HEK293 (cell line): ENCODE measurements around the gene FBXO45.

Source experiments
- KLF1 ChIP-seq: fragments of 450-650 bp; formaldehyde crosslinking; IDR thresholded peaks from 2 replicates; pipeline ENCODE4 v1.5.1; 2016; ENCODE audit warnings: missing biosample characterization, missing genetic modification characterization
- KLF9 ChIP-seq: fragments of 450-650 bp; formaldehyde crosslinking; IDR thresholded peaks from 2 replicates; pipeline ENCODE4 v1.5.1; 2016; ENCODE audit warnings: missing biosample characterization, missing genetic modification characterization, low read depth
- ZBTB20 ChIP-seq: fragments of 450-650 bp; formaldehyde crosslinking; IDR thresholded peaks from 2 replicates; pipeline ENCODE4 v1.5.1; 2016; ENCODE audit warnings: missing biosample characterization, missing genetic modification characterization
- ZEB2 ChIP-seq: fragments of 450-650 bp; formaldehyde crosslinking; IDR thresholded peaks from 2 replicates; pipeline ENCODE4 v1.5.1; 2016; ENCODE audit warnings: missing biosample characterization, missing genetic modification characterization
- ZFP69B ChIP-seq: fragments of 450-650 bp; formaldehyde crosslinking; IDR thresholded peaks from 2 replicates; pipeline ENCODE4 v1.5.1; 2016; ENCODE audit warnings: missing biosample characterization, missing genetic modification characterization
- ZNF239 ChIP-seq: fragments of 450-650 bp; formaldehyde crosslinking; IDR thresholded peaks from 2 replicates; pipeline ENCODE4 v1.5.1; 2016; ENCODE audit warnings: missing biosample characterization, missing genetic modification characterization
- ZNF24 ChIP-seq: fragments of 450-650 bp; formaldehyde crosslinking; IDR thresholded peaks from 2 replicates; pipeline ENCODE4 v1.5.1; 2016; ENCODE audit warnings: missing biosample characterization, missing genetic modification characterization
- ZNF266 ChIP-seq: fragments of 450-650 bp; formaldehyde crosslinking; IDR thresholded peaks from 2 replicates; pipeline ENCODE4 v1.5.1; 2016; ENCODE audit warnings: missing biosample characterization, missing genetic modification characterization, low read depth
- ZNF423 ChIP-seq: fragments of 450-650 bp; formaldehyde crosslinking; IDR thresholded peaks from 2 replicates; pipeline ENCODE4 v1.5.1; 2016; ENCODE audit warnings: missing biosample characterization, missing genetic modification characterization
- ZNF514 ChIP-seq: fragments of 450-650 bp; formaldehyde crosslinking; IDR thresholded peaks from 2 replicates; pipeline ENCODE4 v1.5.1; 2016; ENCODE audit warnings: missing biosample characterization, missing genetic modification characterization
- ZNF548 ChIP-seq: fragments of 450-650 bp; formaldehyde crosslinking; IDR thresholded peaks from 2 replicates; pipeline ENCODE4 v1.5.1; 2016; ENCODE audit warnings: missing biosample characterization, missing genetic modification characterization
- ZNF555 ChIP-seq: fragments of 450-650 bp; formaldehyde crosslinking; conservative IDR thresholded peaks from 2 replicates; pipeline ENCODE4 v1.5.1; 2017; ENCODE audit warnings: missing biosample characterization, mild to moderate bottlenecking, missing genetic modification characterization, inconsistent platforms
- ZNF561 ChIP-seq: fragments of 450-650 bp; IDR thresholded peaks from 2 replicates; pipeline ENCODE4 v1.5.1; 2018; ENCODE audit warnings: missing biosample characterization, missing genetic modification characterization, borderline replicate concordance
- ZNF747 ChIP-seq: fragments of 450-650 bp; formaldehyde crosslinking; IDR thresholded peaks from 2 replicates; pipeline ENCODE4 v1.5.1; 2016; ENCODE audit warnings: missing biosample characterization, missing genetic modification characterization
- ZNF768 ChIP-seq: fragments of 450-650 bp; formaldehyde crosslinking; IDR thresholded peaks from 2 replicates; pipeline ENCODE4 v1.5.1; 2018; ENCODE audit warnings: missing biosample characterization, mild to moderate bottlenecking, missing genetic modification characterization
- ZNF785 ChIP-seq: fragments of 450-650 bp; formaldehyde crosslinking; IDR thresholded peaks from 2 replicates; pipeline ENCODE4 v1.5.1; 2016; ENCODE audit warnings: missing biosample characterization, missing genetic modification characterization
- ZNF837 ChIP-seq: fragments of 450-650 bp; formaldehyde crosslinking; IDR thresholded peaks from 2 replicates; pipeline ENCODE4 v1.5.1; 2016; ENCODE audit warnings: missing biosample characterization, missing genetic modification characterization
- ZSCAN30 ChIP-seq: fragments of 450-650 bp; IDR thresholded peaks from 2 replicates; pipeline ENCODE4 v1.5.1; 2018; ENCODE audit warnings: missing biosample characterization, mild to moderate bottlenecking, missing genetic modification characterization, moderate library complexity
- TF ChIP-seq, protein P1 (sequence below): fragments of 450-650 bp; IDR thresholded peaks from 2 replicates; pipeline ENCODE4 v1.5.1; 2018; ENCODE audit warnings: missing biosample characterization, mild to moderate bottlenecking, missing genetic modification characterization
- TF ChIP-seq, protein P2 (sequence below): fragments of 450-650 bp; formaldehyde crosslinking; IDR thresholded peaks from 2 replicates; pipeline ENCODE4 v1.5.1; 2016; ENCODE audit warnings: missing biosample characterization, missing genetic modification characterization
- TF ChIP-seq, protein P3 (sequence below): fragments of 450-650 bp; formaldehyde crosslinking; IDR thresholded peaks from 2 replicates; pipeline ENCODE4 v1.5.1; 2016; ENCODE audit warnings: missing biosample characterization, missing genetic modification characterization, borderline replicate concordance
- TF ChIP-seq, protein P4 (sequence below): fragments of 450-650 bp; formaldehyde crosslinking; IDR thresholded peaks from 2 replicates; pipeline ENCODE4 v1.5.1; 2016; ENCODE audit warnings: missing biosample characterization, missing genetic modification characterization, borderline replicate concordance
- TF ChIP-seq, protein P5 (sequence below): fragments of 450-650 bp; formaldehyde crosslinking; IDR thresholded peaks from 2 replicates; pipeline ENCODE4 v1.5.1; 2017; ENCODE audit warnings: missing biosample characterization, mild to moderate bottlenecking, missing genetic modification characterization, moderate library complexity
- TF ChIP-seq, protein P6 (sequence below): fragments of 450-650 bp; formaldehyde crosslinking; IDR thresholded peaks from 2 replicates; pipeline ENCODE4 v1.5.1; 2017; ENCODE audit warnings: missing biosample characterization, missing genetic modification characterization

Gene FBXO45

DNA sequence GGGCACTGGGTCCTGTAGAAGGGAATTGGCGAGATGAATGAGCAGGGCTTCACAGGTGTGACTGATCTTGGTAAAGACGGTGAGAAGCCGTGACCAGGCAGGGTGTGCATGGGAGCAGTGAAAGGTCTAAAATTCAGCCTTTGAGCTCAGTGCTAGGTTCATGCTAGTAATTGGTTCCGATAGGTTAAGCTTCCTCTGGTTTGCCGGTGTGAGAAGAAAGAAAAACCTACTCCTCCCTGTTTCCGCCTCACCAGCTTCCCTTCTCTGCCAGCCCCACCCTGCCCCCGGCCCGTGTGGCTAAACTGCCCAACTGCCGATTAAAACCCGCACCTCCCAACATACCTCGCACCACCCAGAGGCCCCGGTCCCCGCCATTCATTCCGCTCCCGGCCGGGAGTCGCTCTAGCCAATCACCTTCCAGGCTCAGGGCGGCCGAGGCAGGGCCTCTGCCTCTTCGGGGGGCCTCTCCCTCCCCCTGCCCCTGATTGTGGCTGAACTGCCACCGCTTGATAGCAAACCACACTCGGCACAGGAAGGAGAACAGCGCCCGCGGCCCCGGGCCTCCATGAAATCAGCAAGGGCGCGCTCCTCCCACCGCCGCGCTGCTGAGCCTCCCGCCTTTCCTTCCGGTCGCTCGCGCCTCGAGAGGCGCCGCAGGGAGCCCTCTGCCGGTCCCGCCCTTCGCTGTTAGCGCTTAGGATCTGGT is 63.7 kb downstream of the FBXO45 start (continued):
- peak; percentile 66; the same call in 1 of the 2 replicates for TF ChIP-seq ZNF423 (tag by site-specific recombination)
- TF ChIP-seq, protein P1, sequence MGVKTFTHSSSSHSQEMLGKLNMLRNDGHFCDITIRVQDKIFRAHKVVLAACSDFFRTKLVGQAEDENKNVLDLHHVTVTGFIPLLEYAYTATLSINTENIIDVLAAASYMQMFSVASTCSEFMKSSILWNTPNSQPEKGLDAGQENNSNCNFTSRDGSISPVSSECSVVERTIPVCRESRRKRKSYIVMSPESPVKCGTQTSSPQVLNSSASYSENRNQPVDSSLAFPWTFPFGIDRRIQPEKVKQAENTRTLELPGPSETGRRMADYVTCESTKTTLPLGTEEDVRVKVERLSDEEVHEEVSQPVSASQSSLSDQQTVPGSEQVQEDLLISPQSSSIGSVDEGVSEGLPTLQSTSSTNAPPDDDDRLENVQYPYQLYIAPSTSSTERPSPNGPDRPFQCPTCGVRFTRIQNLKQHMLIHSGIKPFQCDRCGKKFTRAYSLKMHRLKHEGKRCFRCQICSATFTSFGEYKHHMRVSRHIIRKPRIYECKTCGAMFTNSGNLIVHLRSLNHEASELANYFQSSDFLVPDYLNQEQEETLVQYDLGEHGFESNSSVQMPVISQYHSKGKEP (tag by site-specific recombination), result no peak
- TF ChIP-seq, protein P2, sequence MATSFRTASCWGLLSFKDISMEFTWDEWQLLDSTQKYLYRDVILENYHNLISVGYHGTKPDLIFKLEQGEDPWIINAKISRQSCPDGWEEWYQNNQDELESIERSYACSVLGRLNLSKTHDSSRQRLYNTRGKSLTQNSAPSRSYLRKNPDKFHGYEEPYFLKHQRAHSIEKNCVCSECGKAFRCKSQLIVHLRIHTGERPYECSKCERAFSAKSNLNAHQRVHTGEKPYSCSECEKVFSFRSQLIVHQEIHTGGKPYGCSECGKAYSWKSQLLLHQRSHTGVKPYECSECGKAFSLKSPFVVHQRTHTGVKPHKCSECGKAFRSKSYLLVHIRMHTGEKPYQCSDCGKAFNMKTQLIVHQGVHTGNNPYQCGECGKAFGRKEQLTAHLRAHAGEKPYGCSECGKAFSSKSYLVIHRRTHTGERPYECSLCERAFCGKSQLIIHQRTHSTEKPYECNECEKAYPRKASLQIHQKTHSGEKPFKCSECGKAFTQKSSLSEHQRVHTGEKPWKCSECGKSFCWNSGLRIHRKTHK (tag by site-specific recombination), result no peak
- no peak for TF ChIP-seq ZNF239
- peak; percentile 94 for TF ChIP-seq ZBTB20 (tag by site-specific recombination)
- TF ChIP-seq ZNF837 (tag by site-specific recombination), result no peak
- TF ChIP-seq ZNF514, result no peak
- TF ChIP-seq KLF1 (tag by site-specific recombination), result peak; percentile 80
- TF ChIP-seq, protein P3, sequence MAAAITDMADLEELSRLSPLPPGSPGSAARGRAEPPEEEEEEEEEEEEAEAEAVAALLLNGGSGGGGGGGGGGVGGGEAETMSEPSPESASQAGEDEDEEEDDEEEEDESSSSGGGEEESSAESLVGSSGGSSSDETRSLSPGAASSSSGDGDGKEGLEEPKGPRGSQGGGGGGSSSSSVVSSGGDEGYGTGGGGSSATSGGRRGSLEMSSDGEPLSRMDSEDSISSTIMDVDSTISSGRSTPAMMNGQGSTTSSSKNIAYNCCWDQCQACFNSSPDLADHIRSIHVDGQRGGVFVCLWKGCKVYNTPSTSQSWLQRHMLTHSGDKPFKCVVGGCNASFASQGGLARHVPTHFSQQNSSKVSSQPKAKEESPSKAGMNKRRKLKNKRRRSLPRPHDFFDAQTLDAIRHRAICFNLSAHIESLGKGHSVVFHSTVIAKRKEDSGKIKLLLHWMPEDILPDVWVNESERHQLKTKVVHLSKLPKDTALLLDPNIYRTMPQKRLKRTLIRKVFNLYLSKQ (tag by site-specific recombination), result no peak
- TF ChIP-seq, protein P4, sequence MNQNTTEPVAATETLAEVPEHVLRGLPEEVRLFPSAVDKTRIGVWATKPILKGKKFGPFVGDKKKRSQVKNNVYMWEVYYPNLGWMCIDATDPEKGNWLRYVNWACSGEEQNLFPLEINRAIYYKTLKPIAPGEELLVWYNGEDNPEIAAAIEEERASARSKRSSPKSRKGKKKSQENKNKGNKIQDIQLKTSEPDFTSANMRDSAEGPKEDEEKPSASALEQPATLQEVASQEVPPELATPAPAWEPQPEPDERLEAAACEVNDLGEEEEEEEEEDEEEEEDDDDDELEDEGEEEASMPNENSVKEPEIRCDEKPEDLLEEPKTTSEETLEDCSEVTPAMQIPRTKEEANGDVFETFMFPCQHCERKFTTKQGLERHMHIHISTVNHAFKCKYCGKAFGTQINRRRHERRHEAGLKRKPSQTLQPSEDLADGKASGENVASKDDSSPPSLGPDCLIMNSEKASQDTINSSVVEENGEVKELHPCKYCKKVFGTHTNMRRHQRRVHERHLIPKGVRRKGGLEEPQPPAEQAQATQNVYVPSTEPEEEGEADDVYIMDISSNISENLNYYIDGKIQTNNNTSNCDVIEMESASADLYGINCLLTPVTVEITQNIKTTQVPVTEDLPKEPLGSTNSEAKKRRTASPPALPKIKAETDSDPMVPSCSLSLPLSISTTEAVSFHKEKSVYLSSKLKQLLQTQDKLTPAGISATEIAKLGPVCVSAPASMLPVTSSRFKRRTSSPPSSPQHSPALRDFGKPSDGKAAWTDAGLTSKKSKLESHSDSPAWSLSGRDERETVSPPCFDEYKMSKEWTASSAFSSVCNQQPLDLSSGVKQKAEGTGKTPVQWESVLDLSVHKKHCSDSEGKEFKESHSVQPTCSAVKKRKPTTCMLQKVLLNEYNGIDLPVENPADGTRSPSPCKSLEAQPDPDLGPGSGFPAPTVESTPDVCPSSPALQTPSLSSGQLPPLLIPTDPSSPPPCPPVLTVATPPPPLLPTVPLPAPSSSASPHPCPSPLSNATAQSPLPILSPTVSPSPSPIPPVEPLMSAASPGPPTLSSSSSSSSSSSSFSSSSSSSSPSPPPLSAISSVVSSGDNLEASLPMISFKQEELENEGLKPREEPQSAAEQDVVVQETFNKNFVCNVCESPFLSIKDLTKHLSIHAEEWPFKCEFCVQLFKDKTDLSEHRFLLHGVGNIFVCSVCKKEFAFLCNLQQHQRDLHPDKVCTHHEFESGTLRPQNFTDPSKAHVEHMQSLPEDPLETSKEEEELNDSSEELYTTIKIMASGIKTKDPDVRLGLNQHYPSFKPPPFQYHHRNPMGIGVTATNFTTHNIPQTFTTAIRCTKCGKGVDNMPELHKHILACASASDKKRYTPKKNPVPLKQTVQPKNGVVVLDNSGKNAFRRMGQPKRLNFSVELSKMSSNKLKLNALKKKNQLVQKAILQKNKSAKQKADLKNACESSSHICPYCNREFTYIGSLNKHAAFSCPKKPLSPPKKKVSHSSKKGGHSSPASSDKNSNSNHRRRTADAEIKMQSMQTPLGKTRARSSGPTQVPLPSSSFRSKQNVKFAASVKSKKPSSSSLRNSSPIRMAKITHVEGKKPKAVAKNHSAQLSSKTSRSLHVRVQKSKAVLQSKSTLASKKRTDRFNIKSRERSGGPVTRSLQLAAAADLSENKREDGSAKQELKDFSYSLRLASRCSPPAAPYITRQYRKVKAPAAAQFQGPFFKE (tag by site-specific recombination), result no peak
- peak; percentile 53; the same call in 1 of the 2 replicates for TF ChIP-seq ZNF561 (tag by site-specific recombination)
- no peak for TF ChIP-seq ZNF785 (tag by site-specific recombination)
- TF ChIP-seq ZEB2 (tag by site-specific recombination), result peak; percentile 67
- TF ChIP-seq ZFP69B (tag by site-specific recombination), result peak; percentile 10; the same call in 1 of the 2 replicates
- 0 out of 2 replicates have a peak, but pooled peaks have one; percentile 36 for TF ChIP-seq ZNF24 (tag by site-specific recombination)
- TF ChIP-seq, protein P5, sequence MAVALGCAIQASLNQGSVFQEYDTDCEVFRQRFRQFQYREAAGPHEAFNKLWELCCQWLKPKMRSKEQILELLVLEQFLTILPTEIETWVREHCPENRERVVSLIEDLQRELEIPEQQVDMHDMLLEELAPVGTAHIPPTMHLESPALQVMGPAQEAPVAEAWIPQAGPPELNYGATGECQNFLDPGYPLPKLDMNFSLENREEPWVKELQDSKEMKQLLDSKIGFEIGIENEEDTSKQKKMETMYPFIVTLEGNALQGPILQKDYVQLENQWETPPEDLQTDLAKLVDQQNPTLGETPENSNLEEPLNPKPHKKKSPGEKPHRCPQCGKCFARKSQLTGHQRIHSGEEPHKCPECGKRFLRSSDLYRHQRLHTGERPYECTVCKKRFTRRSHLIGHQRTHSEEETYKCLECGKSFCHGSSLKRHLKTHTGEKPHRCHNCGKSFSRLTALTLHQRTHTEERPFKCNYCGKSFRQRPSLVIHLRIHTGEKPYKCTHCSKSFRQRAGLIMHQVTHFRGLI (tag by site-specific recombination), result 0 out of 2 replicates have a peak, but pooled peaks have one; percentile 35
- 0 out of 2 replicates have a peak, but pooled peaks have one; percentile 52 for TF ChIP-seq ZSCAN30 (tag by site-specific recombination)
- TF ChIP-seq ZNF747 (tag by site-specific recombination), result no peak
- TF ChIP-seq ZNF768 (tag by site-specific recombination), result no peak; the same call in 1 of the 2 replicates
- 0 out of 2 replicates have a peak, but pooled peaks have one; percentile 38 for TF ChIP-seq KLF9
- TF ChIP-seq ZNF555 (tag by site-specific recombination), result no peak
- no peak for TF ChIP-seq ZNF548
- TF ChIP-seq, protein P6, sequence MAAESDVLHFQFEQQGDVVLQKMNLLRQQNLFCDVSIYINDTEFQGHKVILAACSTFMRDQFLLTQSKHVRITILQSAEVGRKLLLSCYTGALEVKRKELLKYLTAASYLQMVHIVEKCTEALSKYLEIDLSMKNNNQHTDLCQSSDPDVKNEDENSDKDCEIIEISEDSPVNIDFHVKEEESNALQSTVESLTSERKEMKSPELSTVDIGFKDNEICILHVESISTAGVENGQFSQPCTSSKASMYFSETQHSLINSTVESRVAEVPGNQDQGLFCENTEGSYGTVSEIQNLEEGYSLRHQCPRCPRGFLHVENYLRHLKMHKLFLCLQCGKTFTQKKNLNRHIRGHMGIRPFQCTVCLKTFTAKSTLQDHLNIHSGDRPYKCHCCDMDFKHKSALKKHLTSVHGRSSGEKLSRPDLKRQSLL (tag by site-specific recombination), result no peak
- no peak for TF ChIP-seq ZNF266 (tag by site-specific recombination)
